Parathyroid adenoma (tissue), 2 donors: ENCODE results near the gene GADD45A.

Experiments
- H2AFZ ChIP-seq: fragments of 300-600 bp; sonication (generic); one replicate; pipeline ENCODE4 v1.7.0; 2017; ENCODE audit warnings: antibody characterized with exemption, mild to moderate bottlenecking
- H3K27ac ChIP-seq: fragments of 300-600 bp; sonication (generic); one replicate; pipeline ENCODE4 v1.7.0; 2017
- H3K27me3 ChIP-seq: fragments of 300-600 bp; sonication (generic); one replicate; pipeline ENCODE4 v1.7.0; 2017; ENCODE audit warnings: low read length; ENCODE audit not compliant: control insufficient read depth, insufficient read depth
- H3K36me3 ChIP-seq: fragments of 300-600 bp; sonication (generic); one replicate; pipeline ENCODE4 v1.7.0; 2017; ENCODE audit warnings: low read length; ENCODE audit not compliant: control insufficient read depth, insufficient read depth
- H3K4me1 ChIP-seq: fragments of 300-600 bp; sonication (generic); one replicate; pipeline ENCODE4 v1.7.0; 2017; ENCODE audit warnings: control low read depth
- H3K4me2 ChIP-seq: fragments of 300-600 bp; sonication (generic); one replicate; pipeline ENCODE4 v1.7.0; 2017; ENCODE audit warnings: low read length
- H3K4me3 ChIP-seq: fragments of 300-600 bp; sonication (generic); one replicate; pipeline ENCODE4 v1.7.0; 2017; ENCODE audit warnings: low read depth, low read length
- H3K79me2 ChIP-seq: fragments of 300-600 bp; sonication (generic); one replicate; pipeline ENCODE4 v1.7.0; 2017; ENCODE audit warnings: control low read depth
- H3K9ac ChIP-seq: fragments of 300-600 bp; sonication (generic); one replicate; pipeline ENCODE4 v1.7.0; 2017; ENCODE audit warnings: mild to moderate bottlenecking
- H3K9me3 ChIP-seq: fragments of 300-600 bp; sonication (generic); one replicate; pipeline ENCODE4 v1.7.0; 2017; ENCODE audit warnings: low read length; ENCODE audit not compliant: control insufficient read depth
- CTCF ChIP-seq: fragments of 300-600 bp; sonication (generic); IDR thresholded peaks from one replicate; pipeline ENCODE4 v1.7.0; 2017; ENCODE audit warnings: antibody characterized with exemption, mild to moderate bottlenecking
- donor health status: primary hyperparathyroidism.

Gene GADD45A

GRCh38 chr1:67700692-67701410 lies 15.8 kb downstream of the GADD45A start:
- H3K4me3 ChIP-seq = no peak overlapping the region
- H3K4me1 ChIP-seq = no peaks in the 10 kb centered on the region
- H3K27me3 ChIP-seq = no peaks in the 10 kb centered on the region
- no peak overlapping the region for H3K27ac ChIP-seq
- TF ChIP-seq CTCF = no peak
- no peaks in the 10 kb centered on the region for H3K36me3 ChIP-seq
- no peak overlapping the region for H3K4me2 ChIP-seq
- H2AFZ ChIP-seq = no peak overlapping the region
- no peaks in the 10 kb centered on the region for H3K9me3 ChIP-seq
- H3K9ac ChIP-seq = no peak overlapping the region
- no peaks in the 10 kb centered on the region for H3K79me2 ChIP-seq

GRCh38 chr1:67701876-67702275 lies 16.9 kb downstream of the GADD45A start:
- Histone ChIP-seq H3K27ac (no peak overlapping the region), H3K4me3 (no peak overlapping the region), H3K9me3 (no peaks in the 10 kb centered on the region), H3K9ac (no peak overlapping the region), H3K79me2 (no peaks in the 10 kb centered on the region), H3K4me1 (no peaks in the 10 kb centered on the region), H3K4me2 (no peak overlapping the region), H3K27me3 (no peaks in the 10 kb centered on the region), H2AFZ (no peak overlapping the region), H3K36me3 (no peaks in the 10 kb centered on the region)
- TF ChIP-seq CTCF = no peak

- H3K4me1 ChIP-seq = no peaks in the 10 kb centered on the region
- no peak overlapping the region for H3K4me3 ChIP-seq
- H3K79me2 ChIP-seq = no peaks in the 10 kb centered on the region
- H2AFZ ChIP-seq = no peak overlapping the region
- H3K9me3 ChIP-seq = no peaks in the 10 kb centered on the region
- TF ChIP-seq CTCF = no peak
- no peaks in the 10 kb centered on the region for H3K27me3 ChIP-seq
- no peak overlapping the region for H3K4me2 ChIP-seq
- H3K36me3 ChIP-seq = no peaks in the 10 kb centered on the region
- no peak overlapping the region for H3K9ac ChIP-seq
- H3K27ac ChIP-seq = no peak overlapping the region
Measured at GRCh38 chr1:67704351-67704750, 19.4 kb downstream of the GADD45A start.

DNA sequence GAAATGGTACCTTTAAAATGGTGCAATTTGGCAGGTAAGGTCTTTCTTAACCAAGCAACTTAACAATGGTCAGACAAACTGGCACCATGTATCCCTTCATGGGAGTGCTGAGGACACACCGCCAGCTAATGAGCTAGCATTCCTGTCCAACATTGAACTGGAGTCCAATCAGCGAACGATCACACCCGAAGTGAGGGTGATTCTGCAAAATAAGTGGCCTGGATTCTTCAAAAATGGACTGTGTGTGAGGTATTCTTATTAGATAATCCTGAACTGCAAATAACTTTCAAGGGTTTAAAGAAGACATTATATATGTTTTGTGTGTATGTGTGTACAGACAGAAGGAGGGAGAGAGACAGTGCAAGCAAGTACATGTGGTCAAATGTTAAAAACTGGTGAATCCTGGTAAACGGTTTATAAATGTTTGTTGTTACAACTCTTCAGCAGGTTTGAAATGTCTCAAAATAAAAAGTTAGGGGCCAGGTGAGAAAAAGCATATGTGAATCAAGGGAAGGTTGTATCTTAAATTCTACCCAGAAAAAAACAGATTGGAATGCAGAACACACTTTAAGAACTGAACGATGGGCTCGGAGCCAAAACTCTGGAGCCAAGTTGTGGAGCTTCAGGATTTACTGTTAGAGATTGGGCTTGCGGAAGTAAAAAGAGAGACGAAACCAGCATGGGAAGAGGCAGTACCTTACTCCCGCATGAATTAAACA lies 20.9 kb downstream of the GADD45A start:
- no peaks in the 10 kb centered on the region for H3K27me3 ChIP-seq

More for the DNA sequence above, 20.9 kb downstream of the GADD45A start:
- H3K4me3 ChIP-seq = no peak overlapping the region
- H3K9ac ChIP-seq = no peak overlapping the region
- no peak overlapping the region for H3K27ac ChIP-seq
- H3K9me3 ChIP-seq = no peaks in the 10 kb centered on the region
- no peak overlapping the region for H2AFZ ChIP-seq
- H3K36me3 ChIP-seq = no peaks in the 10 kb centered on the region
- no peaks in the 10 kb centered on the region for H3K4me1 ChIP-seq
- no peaks in the 10 kb centered on the region for H3K79me2 ChIP-seq
- no peak overlapping the region for H3K4me2 ChIP-seq
- no peak for TF ChIP-seq CTCF
